ENCODE measurements around the gene ADIPOQ.
"Not testable (repeated sequence)": the region's sequence is repeated elsewhere in the genome, so short reads cannot be mapped to it uniquely, and the experiment has no call there.

Gene ADIPOQ

DNA sequence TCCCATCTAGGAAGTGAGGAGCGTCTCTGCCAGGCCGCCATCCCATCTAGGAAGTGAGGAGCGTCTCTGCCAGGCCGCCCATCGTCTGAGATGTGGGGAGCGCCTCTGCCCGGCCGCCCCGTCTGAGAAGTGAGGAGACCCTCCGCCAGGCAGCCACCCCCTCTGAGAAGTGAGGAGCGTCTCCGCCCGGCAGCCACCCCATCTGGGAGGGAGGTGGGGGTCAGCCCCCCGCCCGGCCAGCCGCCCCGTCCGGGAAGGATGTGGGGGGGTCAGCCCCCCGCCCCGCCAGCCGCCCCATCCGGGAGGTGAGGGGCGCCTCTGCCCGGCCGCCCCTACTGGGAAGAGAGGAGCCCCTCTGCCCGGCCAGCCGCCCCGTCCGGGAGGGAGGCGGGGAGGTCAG, 31.3 kb downstream of the ADIPOQ start:
- not testable (repeated sequence) for DNase-seq

DNA sequence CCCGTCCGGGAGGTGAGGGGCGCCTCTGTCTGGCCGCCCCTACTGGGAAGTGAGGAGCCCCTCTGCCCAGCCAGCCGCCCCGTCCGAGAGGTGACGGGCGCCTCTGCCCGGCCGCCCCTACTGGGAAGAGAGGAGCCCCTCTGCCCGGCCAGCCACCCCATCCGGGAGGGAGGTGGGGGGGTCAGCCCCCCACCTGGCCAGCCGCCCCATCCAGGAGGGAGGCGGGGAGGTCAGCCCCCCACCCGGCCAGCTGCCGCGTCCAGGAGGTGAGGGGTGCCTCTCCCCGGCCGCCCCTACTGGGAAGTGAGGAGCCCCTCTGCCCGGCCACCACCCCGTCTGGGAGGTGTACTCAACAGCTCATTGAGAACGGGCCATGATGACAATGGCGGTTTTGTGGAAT, 31.7 kb downstream of the ADIPOQ start:
- not testable (repeated sequence) for DNase-seq

DNA sequence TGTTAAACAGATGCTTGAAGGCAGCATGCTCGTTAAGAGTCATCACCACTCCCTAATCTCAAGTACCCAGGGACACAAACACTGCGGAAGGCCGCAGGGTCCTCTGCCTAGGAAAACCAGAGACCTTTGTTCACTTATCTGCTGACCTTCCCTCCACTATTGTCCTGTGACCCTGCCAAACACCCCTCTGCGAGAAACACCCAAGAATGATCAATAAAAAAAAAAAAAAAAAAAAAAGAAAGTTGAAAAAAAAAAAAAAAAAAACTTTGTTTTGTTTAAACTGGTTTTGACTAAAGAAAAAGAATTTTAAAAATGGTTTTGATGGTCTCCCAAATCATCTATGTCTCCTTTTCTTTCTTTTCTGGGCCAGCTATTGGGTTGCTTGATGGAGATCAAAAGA, 32.3 kb downstream of the ADIPOQ start:
- DNase-seq: not testable (repeated sequence)

DNA sequence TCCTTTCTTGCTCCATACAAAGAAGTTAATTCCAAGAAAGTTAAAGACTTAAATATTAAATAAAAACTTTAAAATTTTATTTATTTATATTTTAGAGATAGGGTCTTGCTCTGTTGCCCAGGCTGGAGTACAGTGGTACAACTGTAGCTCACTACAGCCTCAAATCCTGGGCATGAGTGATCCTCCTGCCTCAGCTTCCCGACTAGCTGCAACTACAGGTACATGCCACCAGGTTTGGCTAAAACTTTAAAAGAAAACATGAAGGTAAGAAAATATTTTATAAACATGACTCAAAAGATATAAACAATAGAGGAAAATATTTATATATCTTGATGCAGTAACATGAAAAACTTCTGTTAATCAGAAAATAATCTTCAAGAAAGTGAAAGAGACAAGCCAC, 33.2 kb downstream of the ADIPOQ start:
- DNase-seq: no peak

DNA sequence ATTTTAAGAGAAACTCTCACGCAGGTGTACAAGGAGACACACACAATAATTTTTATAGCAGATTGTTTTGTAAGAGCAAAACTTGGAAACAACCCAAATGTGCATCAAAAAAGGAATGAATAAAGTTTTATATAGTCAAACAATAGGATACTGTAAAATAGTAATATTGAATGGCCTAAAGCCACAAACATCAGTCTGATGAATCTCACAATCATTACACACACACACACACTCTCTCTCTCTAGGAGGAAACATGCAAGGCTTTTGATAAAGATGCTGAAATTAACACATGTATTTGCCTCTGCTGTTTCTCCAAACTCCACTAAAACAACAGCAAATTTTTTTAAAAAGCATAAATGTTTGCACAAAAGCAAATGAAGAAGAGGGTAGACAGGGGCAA, 37.3 kb downstream of the ADIPOQ start:
- DNase-seq: no peak

DNA sequence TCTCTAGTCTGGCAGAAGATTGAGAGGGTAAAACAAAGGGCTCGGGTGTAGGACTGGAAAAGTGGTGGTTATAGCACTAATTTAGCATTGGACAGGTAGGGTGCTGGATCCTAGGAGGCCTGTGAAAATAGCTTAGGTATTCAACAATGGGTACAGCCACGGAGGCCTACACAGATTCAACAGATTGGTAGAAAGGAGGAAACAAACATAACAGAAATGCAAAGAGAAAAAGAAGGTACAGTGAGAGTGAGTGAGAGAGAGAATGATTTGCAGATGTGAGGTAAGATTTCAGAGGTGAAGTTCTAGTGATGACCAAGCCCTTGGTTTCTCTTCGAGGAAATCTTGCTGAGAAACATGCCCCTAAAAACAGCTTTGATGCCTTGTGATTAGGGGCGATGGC, 37.9 kb downstream of the ADIPOQ start:
- no peak for DNase-seq

DNA sequence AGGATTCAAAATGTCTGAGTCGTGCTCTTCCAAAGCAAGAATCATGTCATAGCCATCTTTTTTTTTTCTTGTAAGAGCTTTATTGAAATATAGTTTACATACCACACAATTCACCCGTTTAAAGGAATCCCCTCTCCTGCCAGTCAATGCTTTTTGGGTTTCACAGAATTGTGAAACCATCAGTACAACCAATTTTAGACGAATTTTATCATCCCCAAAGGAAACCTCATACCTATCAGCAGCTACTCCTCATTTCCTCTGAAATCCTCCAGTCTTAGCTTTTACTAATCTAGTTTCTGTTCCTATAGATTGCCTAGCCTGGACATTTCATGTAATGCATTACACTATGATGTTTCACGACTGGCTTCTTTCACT, 39.6 kb downstream of the ADIPOQ start:
- no peak for DNase-seq

DNA sequence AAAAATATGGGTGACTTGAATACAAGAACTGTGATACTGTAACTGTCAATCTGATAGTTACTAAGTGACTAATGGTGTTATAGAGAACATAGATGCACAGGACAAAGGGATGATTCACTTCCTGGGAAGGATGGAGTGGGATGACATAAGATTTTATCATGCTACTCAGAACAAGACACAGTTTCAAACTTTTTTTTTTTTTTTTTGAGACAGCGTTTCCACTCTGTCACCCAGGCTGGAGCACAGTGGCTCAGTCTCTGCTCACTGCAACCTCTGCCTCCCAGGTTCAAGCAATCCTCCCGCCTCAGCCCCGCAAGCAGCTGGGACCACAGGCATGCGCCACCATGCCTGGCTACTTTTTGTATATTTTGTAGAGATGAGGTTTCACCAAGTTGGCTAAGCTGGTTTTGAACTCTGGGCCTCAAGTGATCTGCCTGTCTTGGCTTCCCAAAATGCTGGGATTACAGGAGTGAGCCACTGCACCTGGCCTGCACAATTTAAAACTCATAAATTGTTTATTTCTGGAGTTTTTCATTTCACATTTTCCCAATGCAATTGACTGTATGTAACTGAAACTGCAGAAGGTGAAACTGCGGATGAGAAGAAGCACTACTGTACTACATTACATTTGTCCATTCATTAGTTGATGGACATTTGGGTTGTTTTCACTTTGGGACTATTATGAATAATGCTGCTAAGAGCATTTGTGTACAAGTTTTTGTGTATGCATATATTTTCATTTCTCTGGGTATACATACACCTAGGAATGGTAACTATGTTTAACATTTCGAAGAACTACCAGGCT, 40.6 kb downstream of the ADIPOQ start:
- peak; percentile 90 for DNase-seq

DNA sequence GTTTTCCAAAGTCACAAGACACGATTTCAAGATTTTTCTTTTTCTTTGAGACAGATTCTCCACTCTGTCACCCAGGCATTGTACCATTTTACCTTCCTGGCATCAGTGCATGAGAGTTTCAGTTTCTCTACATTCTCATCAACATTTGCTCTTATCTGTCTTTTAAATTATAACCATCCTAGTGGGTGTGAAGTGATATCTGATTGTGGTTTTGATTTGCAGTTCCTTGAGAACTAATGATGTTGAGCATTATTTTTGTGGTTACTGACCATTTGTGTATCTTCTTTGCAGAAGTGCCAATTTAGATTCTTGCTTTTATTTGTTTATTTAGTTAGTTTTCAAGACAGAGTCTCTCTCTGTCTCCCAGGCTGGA, 41.2 kb downstream of the ADIPOQ start:
- no peak for DNase-seq

DNA sequence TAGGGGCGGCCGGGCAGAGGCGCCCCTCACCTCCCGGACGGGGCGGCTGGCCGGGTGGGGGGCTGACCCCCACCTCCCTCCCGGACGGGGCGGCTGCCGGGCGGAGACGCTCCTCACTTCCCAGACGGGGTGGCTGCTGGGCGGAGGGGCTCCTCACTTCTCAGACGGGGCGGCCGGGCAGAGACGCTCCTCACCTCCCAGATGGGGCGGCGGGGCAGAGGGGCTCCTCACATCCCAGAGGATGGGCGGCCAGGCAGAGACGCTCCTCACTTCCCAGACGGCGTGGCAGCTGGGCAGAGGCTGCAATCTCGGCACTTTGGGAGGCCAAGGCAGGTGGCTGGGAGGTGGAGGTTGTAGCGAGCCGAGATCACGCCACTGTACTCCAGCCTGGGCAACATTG, 42.4 kb downstream of the ADIPOQ start:
- DNase-seq: not testable (repeated sequence)

DNA sequence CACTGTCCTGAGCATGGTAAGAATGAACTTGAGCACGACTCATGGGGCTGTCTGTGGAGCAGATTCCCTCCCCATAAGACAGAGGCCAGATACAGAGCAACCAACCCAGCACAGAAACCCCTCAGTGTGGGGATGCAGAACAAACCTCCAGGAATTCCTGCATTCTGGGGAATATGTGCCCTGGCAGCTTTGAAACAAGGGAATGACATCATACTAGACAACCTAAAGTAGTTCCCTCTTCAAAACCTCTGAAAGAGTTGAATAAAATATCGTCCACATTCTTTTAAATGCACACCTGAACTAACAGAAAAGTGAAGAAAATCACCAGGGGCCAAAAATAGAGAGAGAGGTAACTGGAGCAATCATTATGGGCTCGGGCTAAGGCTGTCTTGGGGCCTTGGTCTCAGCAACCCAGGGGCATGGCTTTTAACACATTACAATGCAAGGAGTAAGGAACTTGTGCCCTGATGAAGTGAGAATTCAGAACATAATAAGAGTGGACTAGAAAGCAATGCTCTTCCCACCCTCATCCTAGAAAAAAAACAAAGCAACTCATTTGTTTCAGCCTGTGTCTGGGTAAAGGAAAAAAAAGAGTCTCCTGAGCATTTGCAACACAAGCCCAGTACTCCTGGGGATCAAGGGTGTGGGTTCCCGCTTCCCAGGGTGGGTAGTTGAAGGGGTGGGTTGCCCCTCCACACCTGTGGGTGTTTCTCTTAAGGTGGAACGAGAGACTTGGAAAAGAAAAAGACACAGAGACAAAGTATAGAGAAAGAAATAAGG, 43.9 kb downstream of the ADIPOQ start:
- DNase-seq: no peak

DNA sequence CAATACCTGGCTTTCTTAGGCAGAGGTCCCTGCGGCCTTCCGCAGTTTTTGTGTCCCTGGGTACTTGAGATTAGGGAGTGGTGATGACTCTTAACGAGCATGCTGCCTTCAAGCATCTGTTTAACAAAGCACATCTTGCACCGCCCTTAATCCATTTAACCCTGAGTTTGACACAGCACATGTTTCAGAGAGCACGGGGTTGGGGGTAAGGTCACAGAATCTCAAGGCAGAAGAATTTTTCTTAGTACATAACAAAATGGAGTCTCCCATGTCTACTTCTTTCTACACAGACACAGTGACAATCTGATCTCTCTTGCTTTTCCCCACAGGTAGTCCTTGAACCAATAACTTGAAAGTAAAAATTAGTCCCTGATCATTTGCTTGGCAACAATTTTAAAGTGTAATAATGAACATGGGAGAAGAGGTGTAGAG, 45.0 kb downstream of the ADIPOQ start:
- not testable (repeated sequence) for DNase-seq

DNA sequence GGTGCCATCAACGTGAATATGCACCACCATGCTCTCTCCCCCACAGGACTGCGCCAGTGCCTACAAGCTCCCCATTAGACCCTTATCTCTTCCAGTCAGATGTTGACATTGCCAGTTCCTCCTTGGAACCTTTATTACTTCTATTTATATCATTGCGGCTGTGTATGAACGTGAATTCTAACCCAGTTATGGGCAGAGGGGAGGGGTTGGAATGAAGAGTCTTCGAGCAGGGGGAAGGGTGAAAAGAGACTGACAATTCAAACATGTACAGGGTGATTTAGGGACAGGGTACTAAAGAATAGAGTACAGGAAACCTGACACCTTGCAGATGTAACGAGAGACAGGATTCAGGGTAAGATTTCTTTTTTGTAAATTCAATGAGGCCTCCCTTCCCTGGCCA, 46.1 kb downstream of the ADIPOQ start:
- DNase-seq: no peak

DNA sequence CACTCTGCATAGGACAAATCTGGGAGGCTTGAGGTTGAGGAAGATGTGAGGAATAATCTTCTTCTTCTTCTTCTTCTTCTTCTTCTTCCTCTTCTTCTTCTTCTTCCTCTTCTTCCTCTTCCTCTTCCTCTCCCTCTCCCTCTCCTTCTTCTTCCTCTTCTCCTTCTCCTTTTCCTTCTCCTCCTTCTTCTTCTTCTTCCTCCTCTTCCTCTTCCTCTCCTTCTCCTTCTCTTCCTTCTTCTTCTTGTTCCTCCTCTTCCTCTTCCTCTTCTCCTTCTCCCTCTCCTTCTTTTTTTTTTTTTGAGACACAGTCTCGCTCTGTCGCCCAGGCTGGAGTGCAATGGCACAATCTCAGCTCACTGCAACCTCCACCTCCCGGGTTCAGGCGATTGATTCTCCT, 47.2 kb downstream of the ADIPOQ start:
- DNase-seq: not testable (repeated sequence)

DNA sequence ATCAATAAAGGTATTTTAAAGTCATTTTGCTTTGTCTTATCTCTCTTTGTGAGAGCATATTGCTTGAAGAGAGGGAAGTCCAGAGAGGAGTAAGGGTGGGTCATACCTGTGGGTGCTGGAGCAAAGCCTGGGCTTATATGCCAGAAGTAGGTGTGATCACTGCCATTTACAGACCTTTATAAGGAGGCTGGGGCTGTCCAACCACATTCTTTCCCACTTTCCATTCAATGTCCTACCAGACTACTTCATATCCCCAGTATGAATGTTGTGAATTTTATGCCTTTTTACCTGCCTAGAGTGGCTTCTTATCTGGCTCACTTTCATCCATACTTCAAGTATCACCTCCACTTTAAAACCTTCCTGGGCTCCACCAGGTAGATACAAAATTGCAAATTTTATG, 48.4 kb downstream of the ADIPOQ start:
- DNase-seq: no peak

DNA sequence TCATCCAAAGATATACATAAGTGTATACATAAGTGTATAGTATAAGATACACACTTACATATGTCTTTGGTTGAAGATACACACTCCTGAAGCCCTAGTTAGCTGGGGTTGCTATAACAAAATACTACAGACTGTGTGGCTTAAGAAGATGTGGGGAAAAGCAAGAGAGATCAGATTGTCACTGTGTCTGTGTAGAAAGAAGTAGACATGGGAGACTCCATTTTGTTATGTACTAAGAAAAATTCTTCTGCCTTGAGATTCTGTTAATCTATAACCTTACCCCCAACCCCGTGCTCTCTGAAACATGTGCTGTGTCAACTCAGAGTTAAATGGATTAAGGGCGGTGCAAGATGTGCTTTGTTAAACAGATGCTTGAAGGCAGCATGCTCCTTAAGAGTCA, 50.6 kb downstream of the ADIPOQ start:
- not testable (repeated sequence) for DNase-seq

DNA sequence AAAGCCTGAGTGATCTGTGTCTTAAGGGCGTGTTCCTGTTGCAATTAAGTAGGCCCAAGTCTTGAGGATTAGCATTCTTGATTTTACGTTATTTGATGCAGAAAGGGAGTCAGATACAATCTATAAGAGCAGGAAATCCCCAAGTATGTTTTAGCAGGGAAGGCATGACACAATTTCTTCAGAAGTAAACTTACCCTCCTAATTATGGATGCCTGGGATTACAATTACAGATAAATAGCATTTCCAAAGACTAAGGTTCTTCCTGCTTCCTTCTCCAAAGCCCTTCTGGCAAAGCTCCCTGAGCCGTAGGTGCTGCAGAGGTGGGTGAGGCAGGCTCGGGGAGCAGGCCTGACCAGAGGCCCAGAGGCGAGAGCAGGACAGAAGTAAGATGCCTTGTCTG, 52.9 kb downstream of the ADIPOQ start:
- no peak for DNase-seq

DNA sequence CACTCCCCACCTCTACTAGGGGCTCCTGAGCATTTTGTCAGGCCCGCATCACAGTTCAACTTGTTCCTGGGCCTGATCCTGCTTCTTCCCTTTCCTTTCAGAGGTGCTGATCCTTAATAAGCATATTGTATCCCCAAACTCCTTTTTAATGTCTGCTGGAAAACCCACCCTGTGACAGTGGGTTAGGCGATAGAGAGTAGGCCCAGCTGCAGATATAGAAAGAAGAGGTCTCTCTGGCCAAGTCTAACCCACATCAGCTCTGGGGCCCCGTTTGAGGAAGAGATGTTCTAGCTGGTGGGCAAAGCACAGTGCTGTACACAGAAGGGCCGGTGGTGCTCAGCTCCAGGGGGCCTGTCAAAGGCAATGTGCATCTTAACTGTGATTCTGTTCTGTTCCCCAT, 53.5 kb downstream of the ADIPOQ start:
- DNase-seq: no peak

DNA sequence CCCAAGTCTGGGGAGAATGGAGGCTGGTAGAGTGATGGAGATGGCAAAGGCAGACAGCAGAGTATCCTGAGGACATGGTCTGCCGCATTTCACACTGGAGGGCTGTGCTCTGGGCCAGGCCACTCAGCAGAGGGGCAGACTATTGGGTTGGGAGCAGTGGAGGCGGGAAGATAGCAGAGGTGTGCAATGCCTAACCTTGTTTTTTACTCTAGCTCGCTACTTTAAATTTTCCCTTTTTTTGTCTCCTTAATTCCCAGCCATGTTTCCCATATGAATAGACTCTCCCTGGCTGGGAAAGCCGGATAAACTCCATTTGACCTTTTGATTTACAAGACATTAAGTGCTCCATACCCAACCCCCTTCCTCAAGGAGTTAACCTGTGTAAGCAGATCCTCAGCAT, 54.4 kb downstream of the ADIPOQ start:
- no peak for DNase-seq

DNA sequence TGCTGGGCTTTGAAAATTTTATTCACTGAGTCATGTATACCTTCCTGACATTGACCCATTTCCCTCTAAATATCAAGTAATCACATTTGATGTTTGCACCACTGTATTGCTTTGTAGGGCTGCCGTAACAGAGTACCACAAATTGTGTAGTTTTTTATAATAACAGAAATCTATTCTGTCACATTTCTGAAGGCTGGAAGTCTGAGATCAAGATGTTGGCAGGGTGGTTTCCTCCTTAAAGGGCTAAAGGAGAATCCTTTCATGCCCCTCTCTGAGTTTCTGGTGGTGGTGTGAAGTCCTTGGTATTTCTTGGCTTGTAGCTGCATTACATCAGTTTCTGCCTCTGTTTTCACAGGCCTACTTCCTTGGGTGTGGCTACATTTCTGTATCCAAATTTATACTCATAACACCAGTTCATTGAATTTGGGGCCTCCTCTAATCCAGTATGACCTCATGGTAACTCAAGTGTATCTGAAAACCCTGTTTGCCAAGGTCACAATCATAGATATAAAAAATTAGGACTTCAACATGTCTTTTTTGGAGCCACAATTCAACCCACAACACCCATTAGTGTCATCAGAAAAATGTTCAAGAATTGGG, 58.7 kb downstream of the ADIPOQ start:
- no peak for DNase-seq

DNA sequence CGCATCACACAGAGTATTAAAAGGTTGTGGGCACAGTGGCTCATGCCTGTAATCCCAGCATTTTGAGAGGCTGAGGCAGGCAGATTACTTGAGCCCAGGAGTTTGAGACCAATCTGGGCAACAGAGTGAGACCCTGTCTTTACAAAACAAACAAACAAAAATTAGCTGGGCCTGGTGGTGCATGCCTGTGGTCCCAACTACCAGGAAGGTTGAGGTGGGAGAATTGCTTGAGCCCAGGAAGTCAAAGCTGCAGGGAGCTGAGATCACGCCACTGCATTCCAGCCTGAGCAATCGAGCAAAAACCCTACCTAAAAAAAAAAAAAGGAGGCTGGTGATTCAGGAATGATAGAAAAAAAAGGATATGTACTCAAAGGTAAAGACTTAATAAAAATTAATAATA, 59.6 kb downstream of the ADIPOQ start:
- no peak for DNase-seq

DNA sequence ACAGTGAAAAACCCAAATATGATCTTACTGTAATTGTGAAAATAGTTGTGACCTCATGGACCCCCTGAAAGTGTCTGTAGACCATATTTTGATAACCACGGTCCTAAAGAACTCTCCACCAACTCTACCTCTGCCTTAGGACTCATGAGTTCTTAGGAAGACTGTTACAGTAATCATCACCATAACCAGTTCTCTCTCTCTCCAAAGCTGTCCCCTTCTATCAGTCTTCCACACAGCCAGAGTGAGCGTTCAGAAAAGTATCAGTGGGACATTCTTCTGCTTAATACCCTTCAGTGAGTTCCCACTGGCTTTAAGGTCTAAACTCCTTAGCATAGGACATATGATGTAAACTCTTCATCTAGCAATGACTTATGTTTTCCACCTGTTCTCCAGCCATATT, 60.2 kb downstream of the ADIPOQ start:
- DNase-seq: no peak

DNA sequence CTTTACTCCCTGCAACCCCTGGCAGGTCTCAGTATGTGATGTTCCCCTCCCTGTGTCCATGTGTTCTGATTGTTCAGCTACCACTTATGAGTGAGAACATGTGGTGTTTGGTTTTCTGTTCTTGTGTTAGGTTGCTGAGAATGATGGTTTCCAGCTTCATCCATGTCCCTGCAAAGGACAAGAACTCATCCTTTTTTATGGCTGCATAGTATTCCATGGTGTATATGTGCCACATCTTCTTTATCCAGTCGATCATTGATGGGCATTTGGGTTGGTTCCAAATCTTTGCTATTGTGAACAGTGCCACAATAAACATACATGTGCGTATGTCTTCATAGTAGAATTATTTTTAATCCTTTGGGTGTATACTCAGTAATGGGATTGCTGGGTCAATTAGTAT, 61.2 kb downstream of the ADIPOQ start:
- not testable (repeated sequence) for DNase-seq

DNA sequence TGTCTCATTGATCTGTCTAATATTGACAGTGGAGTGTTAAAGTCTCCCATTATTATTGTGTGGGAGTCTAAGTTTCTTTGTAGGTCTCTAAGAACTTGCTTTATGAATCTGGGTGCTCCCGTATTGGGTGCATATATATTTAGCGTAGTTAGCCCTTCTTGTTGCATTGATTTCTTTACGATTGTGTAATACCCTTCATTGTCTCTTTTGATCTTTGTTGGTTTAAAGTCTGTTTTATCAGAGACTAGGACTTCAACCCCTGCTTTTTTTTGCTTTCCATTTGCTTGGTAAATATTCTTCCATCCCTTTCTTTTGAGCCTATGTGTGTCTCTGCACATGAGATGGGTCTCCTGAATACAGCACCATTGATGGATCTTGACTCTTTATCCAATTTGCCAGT, 64.6 kb downstream of the ADIPOQ start:
- not testable (repeated sequence) for DNase-seq
